Testis (tissue), 2 donors: ENCODE data around the gene NNMT.

Experiments
- CTCF ChIP-seq, 3 experiments: fragments of 450-650 bp in 2 of 3; fragments of 200-600 bp in 1 of 3; sonication (generic) in 1 of 3; IDR thresholded peaks; one replicate each; pipeline ENCODE4 v1.5.1; 2016 to 2019; ENCODE audit warnings: antibody characterized with exemption in 3 of 3, mild to moderate bottlenecking in 2 of 3, moderate library complexity in 1 of 3
- POLR2A ChIP-seq: fragments of 450-650 bp; IDR thresholded peaks from one replicate; pipeline ENCODE4 v1.6.1; 2017; ENCODE audit warnings: antibody characterized with exemption, mild to moderate bottlenecking, moderate library complexity

- TF ChIP-seq POLR2A (no peak), CTCF (IDR thresholded peaks at IDR 0.05) (no peak)
Observed at GRCh38 chr11:114263513-114264170, 32.6 kb upstream of the NNMT start.
